ENCODE results near the gene ST6GALNAC3. TPM values are rescaled to one million over a fixed set of nuclear protein-coding genes. Genes with fewer than 3 reads are reported as not detected.
"Not testable (repeated sequence)": the region's sequence is repeated elsewhere in the genome, so short reads cannot be mapped to it uniquely, and the experiment has no call there.

The ST6GALNAC3 gene
- total RNA-seq, 4 donors from 2014 or later: 1.00 to 5.7 (median 1.9) TPM; not detected in 1

DNA sequence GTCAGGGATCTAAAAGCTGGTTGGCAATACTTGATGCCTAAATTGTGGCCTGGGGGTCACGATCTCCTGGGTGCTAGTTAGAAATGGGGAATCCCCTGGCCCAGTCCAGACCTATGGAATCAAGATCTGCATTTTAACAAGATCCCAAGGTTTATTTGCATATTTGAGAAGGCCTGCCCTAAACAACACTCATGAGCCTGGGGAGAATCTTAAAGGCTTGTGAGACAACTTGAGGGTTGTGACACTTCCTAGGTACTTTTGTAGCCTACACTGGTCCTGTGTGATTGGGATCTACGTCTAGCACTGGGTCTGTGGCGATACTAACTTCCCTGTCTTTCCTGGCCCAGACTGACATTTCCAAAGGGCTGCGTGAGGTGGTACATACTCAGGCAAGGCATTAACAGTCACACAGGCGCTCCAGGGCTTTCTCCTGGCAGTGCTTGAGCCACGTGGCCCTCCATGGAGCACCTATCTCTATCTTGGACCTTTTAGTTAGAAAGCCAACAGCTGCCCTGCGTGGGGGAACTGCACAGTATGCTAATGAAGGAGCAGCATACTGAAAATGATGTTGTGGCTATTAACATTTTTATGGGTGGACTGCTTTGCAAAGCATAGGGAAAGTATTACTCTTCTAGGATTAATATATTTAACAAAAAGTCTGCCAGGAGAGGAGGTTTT is 263.1 kb downstream of the ST6GALNAC3 start:
- H3K9me3 ChIP-seq: no peaks in the 10 kb centered on the region
- no peaks in the 10 kb centered on the region for H3K27me3 ChIP-seq
- no peak for DNase-seq
- no peaks in the 10 kb centered on the region for H3K4me1 ChIP-seq
- intact Hi-C loops (cut with DNase I; ENCODE audit: low total_unique reads) (no loop called here), in situ Hi-C loops (cut with MboI; ENCODE audit: low pct_ligation_motif_present in 1 of 4, low pct_unique_long_range_greater_than_20kb in 1 of 4, low sequenced_read_pairs in 3 of 4) (no loop called here)
- no peak for TF ChIP-seq POLR2A (IDR thresholded peaks at IDR 0.05)
- TF ChIP-seq CTCF (IDR thresholded peaks at IDR 0.05): no peak
- TF ChIP-seq EP300 (IDR thresholded peaks at IDR 0.05; ENCODE audit: low read depth): no peak
- no peak for TF ChIP-seq POLR2AphosphoS5 (IDR thresholded peaks at IDR 0.05)
- 74 to 80% methylated on average over 1 to 7 of the region's 7 CpGs for WGBS, 2 donors (ENCODE audit: low coverage in 1 of 2)
- H3K4me3 ChIP-seq: no peak overlapping the region
- H3K36me3 ChIP-seq: no peaks in the 10 kb centered on the region
- no peak overlapping the region for H3K27ac ChIP-seq

- in situ Hi-C loops (cut with MboI; ENCODE audit: low pct_ligation_motif_present in 1 of 4, low pct_unique_long_range_greater_than_20kb in 1 of 4, low sequenced_read_pairs in 3 of 4) (no loop called here), intact Hi-C loops (cut with DNase I; ENCODE audit: low total_unique reads) (no loop called here)
- no peaks in the 10 kb centered on the region for H3K27me3 ChIP-seq
- H3K4me1 ChIP-seq: no peaks in the 10 kb centered on the region
- no peaks in the 10 kb centered on the region for H3K9me3 ChIP-seq
- H3K36me3 ChIP-seq: no peaks in the 10 kb centered on the region
- no peak overlapping the region for H3K4me3 ChIP-seq
- TF ChIP-seq EP300 (IDR thresholded peaks at IDR 0.05; ENCODE audit: low read depth): no peak
- no peak for TF ChIP-seq POLR2AphosphoS5 (IDR thresholded peaks at IDR 0.05)
- TF ChIP-seq POLR2A (IDR thresholded peaks at IDR 0.05): no peak
- TF ChIP-seq CTCF (IDR thresholded peaks at IDR 0.05): no peak
- no peak for DNase-seq
- H3K27ac ChIP-seq: no peak overlapping the region
- WGBS, 2 donors (ENCODE audit: low coverage in 1 of 2): 57 to 83% methylated on average over 2 of the region's 2 CpGs
Measured at GRCh38 chr1:76340056-76340455, 265.5 kb downstream of the ST6GALNAC3 start.

- in situ Hi-C loops (cut with MboI; ENCODE audit: low pct_ligation_motif_present in 1 of 4, low pct_unique_long_range_greater_than_20kb in 1 of 4, low sequenced_read_pairs in 3 of 4); H3K4me1 ChIP-seq; H3K27ac ChIP-seq; H3K4me3 ChIP-seq; H3K36me3 ChIP-seq; intact Hi-C loops (cut with DNase I; ENCODE audit: low total_unique reads); H3K27me3 ChIP-seq; H3K9me3 ChIP-seq; DNase-seq: not testable (repeated sequence)
- WGBS, 2 donors (ENCODE audit: low coverage in 1 of 2): 90 to 91% methylated on average over 3 of the region's 3 CpGs
Measured at GRCh38 chr1:76341816-76342215, 267.3 kb downstream of the ST6GALNAC3 start.

- Histone ChIP-seq H3K4me3 (no peak overlapping the region), H3K27me3 (no peaks in the 10 kb centered on the region), H3K9me3 (no peaks in the 10 kb centered on the region), H3K4me1 (no peaks in the 10 kb centered on the region), H3K27ac (no peak overlapping the region), H3K36me3 (no peaks in the 10 kb centered on the region)
- DNase-seq: no peak
- WGBS, 2 donors (ENCODE audit: low coverage in 1 of 2): 63 to 77% methylated on average over 4 of the region's 4 CpGs
- intact Hi-C loops (cut with DNase I; ENCODE audit: low total_unique reads) (no loop called here), in situ Hi-C loops (cut with MboI; ENCODE audit: low pct_ligation_motif_present in 1 of 4, low pct_unique_long_range_greater_than_20kb in 1 of 4, low sequenced_read_pairs in 3 of 4) (no loop called here)
- no peak for TF ChIP-seq POLR2A (IDR thresholded peaks at IDR 0.05)
- TF ChIP-seq POLR2AphosphoS5 (IDR thresholded peaks at IDR 0.05): no peak
- no peak for TF ChIP-seq CTCF (IDR thresholded peaks at IDR 0.05)
- no peak for TF ChIP-seq EP300 (IDR thresholded peaks at IDR 0.05; ENCODE audit: low read depth)
Measured at GRCh38 chr1:76343356-76343755, 268.8 kb downstream of the ST6GALNAC3 start.

DNA sequence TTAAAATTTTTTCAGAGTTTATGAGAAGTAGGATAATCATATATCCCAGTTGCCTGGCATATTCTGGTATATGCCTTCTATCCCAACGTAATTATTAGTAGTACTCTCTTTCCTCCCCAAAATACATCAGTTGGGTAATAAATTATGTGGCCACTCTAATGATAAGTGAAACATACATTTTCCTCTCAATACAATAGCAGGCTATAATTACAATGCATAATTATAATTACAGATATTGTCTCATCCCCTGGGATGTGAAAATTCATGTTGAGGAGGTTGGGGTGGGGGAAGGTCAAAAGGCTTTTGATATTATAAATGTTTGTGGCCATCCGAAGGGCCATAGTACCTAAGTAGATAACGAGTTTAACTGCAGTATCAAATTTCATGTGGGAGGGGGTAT is 277.1 kb downstream of the ST6GALNAC3 start:
- WGBS, 2 donors (ENCODE audit: low coverage in 1 of 2): 87 to 100% methylated on average over 2 to 3 of the region's 3 CpGs
- in situ Hi-C loops (cut with MboI; ENCODE audit: low pct_ligation_motif_present in 1 of 4, low pct_unique_long_range_greater_than_20kb in 1 of 4, low sequenced_read_pairs in 3 of 4) (no loop called here), intact Hi-C loops (cut with DNase I; ENCODE audit: low total_unique reads) (no loop called here)
- Histone ChIP-seq H3K36me3 (no peaks in the 10 kb centered on the region), H3K27ac (no peak overlapping the region), H3K27me3 (no peaks in the 10 kb centered on the region), H3K4me3 (no peak overlapping the region), H3K4me1 (no peaks in the 10 kb centered on the region), H3K9me3 (no peaks in the 10 kb centered on the region)
- TF ChIP-seq POLR2AphosphoS5 (IDR thresholded peaks at IDR 0.05) (no peak), POLR2A (IDR thresholded peaks at IDR 0.05) (no peak), EP300 (IDR thresholded peaks at IDR 0.05; ENCODE audit: low read depth) (no peak), CTCF (IDR thresholded peaks at IDR 0.05) (no peak)
- no peak for DNase-seq
